GM12878 (cell line): ENCODE results near the gene PHKA1. TPM values are rescaled to one million over a fixed set of nuclear protein-coding genes. Genes with fewer than 3 reads are reported as not detected.

ENCODE experiments used
- ATAC-seq: fragments of 200-7000 bp; cut with Tn5 transposase; 3 replicates; pipeline ENCODE4 v1.9.1; 2020; ENCODE audit warnings: mild to moderate bottlenecking, moderate library complexity
- BruUV-seq: library from RNA; stranded (reverse); fragments of 400-500 nt; replicated peaks from 2 replicates; lab custom pipeline; 2021; lab: Mats Ljungman, UMichigan
- CTCF ChIA-PET: fragments of 300-600 bp; sonication (Branson Sonifier 250); formaldehyde crosslinking; extraction: SDS; loops from one replicate; lab custom pipeline; 2021; ENCODE audit warnings: inconsistent platforms; lab: Yijun Ruan, JAX
- POLR2A ChIA-PET: fragments of 350-600 bp; formaldehyde crosslinking; extraction: SDS; loops from one replicate; lab custom pipeline; 2021; ENCODE audit warnings: inconsistent platforms; lab: Charles Lee
- RAD21 ChIA-PET: fragments of 300-600 bp; sonication (Branson Sonifier 250); formaldehyde crosslinking; loops from one replicate; lab custom pipeline; 2023; ENCODE audit warnings: antibody characterized with exemption; ENCODE audit not compliant: unreplicated experiment; lab: Charles Lee
- SMC1A ChIA-PET: fragments of 300-600 bp; sonication (Branson Sonifier 250); formaldehyde crosslinking; loops from one replicate; lab custom pipeline; 2023; ENCODE audit not compliant: unreplicated experiment, uncharacterized antibody; lab: Charles Lee
- DNase-seq: peaks from one replicate; pipeline ENCODE4 v3.0.0-alpha.2; 2011; ENCODE audit warnings: low read depth, low spot score
- FAIRE-seq: peaks from 3 replicates; lab custom pipeline; 2011; peaks lifted over from hg19 to GRCh38; lab: Jason Lieb, UNC
- H2AFZ ChIP-seq: 2 replicates; pipeline ENCODE4 v1.6.0; 2011; ENCODE audit warnings: low read depth, low read length, control low read depth; ENCODE audit not compliant: control insufficient read depth
- H3K27ac ChIP-seq: 2 replicates; pipeline ENCODE4 v1.5.1; 2011; ENCODE audit warnings: control low read depth; ENCODE audit not compliant: control insufficient read depth, insufficient read depth
- H3K27me3 ChIP-seq, 2 experiments: replicated peaks in 1 of 2; 2 replicates each; pipeline versions ENCODE4 v1.6.0 to v1.6.1; 2011; ENCODE audit warnings: low read length in 1 of 2; ENCODE audit not compliant: control insufficient read depth in 2 of 2, insufficient read depth in 2 of 2
- H3K36me3 ChIP-seq, 2 experiments: 2 replicates each; pipeline ENCODE4 v1.5.1; 2011; ENCODE audit warnings: low read length in 1 of 2; ENCODE audit not compliant: control insufficient read depth in 2 of 2, insufficient read depth in 2 of 2
- H3K4me1 ChIP-seq: 2 replicates; pipeline ENCODE4 v1.6.1; 2011; ENCODE audit warnings: mild to moderate bottlenecking, low read length, moderate library complexity, mixed read lengths; ENCODE audit not compliant: control insufficient read depth, insufficient read depth
- H3K4me2 ChIP-seq: 2 replicates; pipeline ENCODE4 v1.6.0; 2011; ENCODE audit warnings: control low read depth; ENCODE audit not compliant: control insufficient read depth, insufficient read depth
- H3K4me3 ChIP-seq: fragments of 200-600 bp; sonication (generic); 2 replicates; pipeline ENCODE4 v1.5.1; 2016
- H3K79me2 ChIP-seq: 2 replicates; pipeline ENCODE4 v1.6.0; 2011; ENCODE audit warnings: low read length; ENCODE audit not compliant: control insufficient read depth, insufficient read depth
- H3K9ac ChIP-seq: 2 replicates; pipeline ENCODE4 v1.8.0; 2011; ENCODE audit warnings: low read length, control low read depth, mixed read lengths; ENCODE audit not compliant: control insufficient read depth, insufficient read depth
- H3K9me3 ChIP-seq: replicated peaks from 3 replicates; pipeline ENCODE4 v1.5.1; 2011; ENCODE audit warnings: mild to moderate bottlenecking, low read length; ENCODE audit not compliant: control insufficient read depth, insufficient read depth
- H4K20me1 ChIP-seq: 2 replicates; pipeline ENCODE4 v1.6.0; 2011; ENCODE audit not compliant: control insufficient read depth, insufficient read depth
- BACH1 ChIP-seq: fragments of 450-650 bp; IDR thresholded peaks from 2 replicates; pipeline ENCODE4 v1.6.1; 2017; ENCODE audit warnings: mild to moderate bottlenecking, borderline replicate concordance
- CHD1 ChIP-seq: IDR thresholded peaks from 2 replicates; pipeline ENCODE4 v1.6.1; 2012; ENCODE audit warnings: low read depth, low read length, improper control_type of control experiment
- FOXK2 ChIP-seq: fragments of 450-650 bp; IDR thresholded peaks from 2 replicates; pipeline ENCODE4 v1.6.1; 2017; ENCODE audit warnings: mild to moderate bottlenecking, moderate library complexity
- IRF3 ChIP-seq: fragments of 450-650 bp; IDR thresholded peaks from 2 replicates; pipeline ENCODE4 v1.6.1; 2014; ENCODE audit warnings: mild to moderate bottlenecking
- MTA2 ChIP-seq: fragments of 450-650 bp; IDR thresholded peaks from 2 replicates; pipeline ENCODE4 v1.6.1; 2016; ENCODE audit warnings: low read depth, mild to moderate bottlenecking, moderate library complexity
- NKRF ChIP-seq: fragments of 450-650 bp; conservative IDR thresholded peaks from 2 replicates; pipeline ENCODE4 v1.6.1; 2017; ENCODE audit warnings: mild to moderate bottlenecking, moderate library complexity
- NR2C1 ChIP-seq: fragments of 450-650 bp; IDR thresholded peaks from 2 replicates; pipeline ENCODE4 v1.6.1; 2017; ENCODE audit warnings: antibody characterized with exemption, mild to moderate bottlenecking, moderate library complexity
- PKNOX1 ChIP-seq: fragments of 450-650 bp; IDR thresholded peaks from 2 replicates; pipeline ENCODE4 v1.6.1; 2016; ENCODE audit warnings: mild to moderate bottlenecking
- SIX5 ChIP-seq: IDR thresholded peaks from 2 replicates; pipeline ENCODE4 v1.6.1; 2011; ENCODE audit warnings: mild to moderate bottlenecking, low read depth, low read length, moderate library complexity; ENCODE audit not compliant: severe bottlenecking
- SREBF2 ChIP-seq: IDR thresholded peaks from 2 replicates; pipeline ENCODE4 v1.6.1; 2012; ENCODE audit warnings: mild to moderate bottlenecking, low read length
- TARDBP ChIP-seq: IDR thresholded peaks from 2 replicates; pipeline ENCODE4 v1.6.1; 2016; ENCODE audit warnings: borderline replicate concordance
- WGBS: methylation state at CpG from one replicate; pipeline ENCODE4 v1.1.6; 2016; ENCODE audit warnings: low lambda C conversion rate; ENCODE audit not compliant: insufficient replicate concordance, insufficient coverage; ENCODE audit errors: missing lambda C conversion rate; 5-methylcytosine and 5-hydroxymethylcytosine counted together
- in situ Hi-C: fragments of 300-500 bp; cut with MboI; formaldehyde crosslinking; loops from 9 replicates; pipeline ENCODE4 v1.14.3; 2018; ENCODE audit warnings: mixed read lengths
- intact Hi-C: fragments of 100-400 bp; cut with micrococcal nuclease; formaldehyde crosslinking; loops from one replicate; pipeline ENCODE4 v1.14.2; 2022; ENCODE audit not compliant: unreplicated experiment
- polyA plus RNA-seq, 11 experiments: library from polyadenylated mRNA; depleted of rRNA in 4 of 11; unstranded in 6 of 11; stranded (reverse) in 5 of 11; fragments of >200 nt; fragmentation: Nextera tagmentation in 4 of 11; fragmentation: Illumina TruSeq in 1 of 11; extraction: Ambion mirVana in 4 of 11; extraction: Trizol in 1 of 11; gene quantifications; 1 replicate in 1 of 11; 2 replicates in 10 of 11; pipeline versions ENCODE4 v1.2.1 to v1.2.3, GENCODE V29; 2011 to 2016; ENCODE audit warnings: inconsistent platforms in 2 of 11, missing spikeins in 2 of 11, low read depth in 1 of 11
- total RNA-seq, 4 experiments: library from RNA; depleted of rRNA in 3 of 4; stranded (reverse); fragments of >200 nt in 3 of 4; fragmentation: Illumina TruSeq in 1 of 4; extraction: Trizol in 1 of 4; gene quantifications; 2 replicates each; pipeline versions ENCODE4 v1.2.1 to v1.2.3, GENCODE V29; 2013 to 2021

The PHKA1 gene
- total and polyA plus RNA-seq, 10 of the 15 experiments (the other 5 are each of a cell fraction or from before 2014, with no cell fraction given), result under 0.01 to 0.15 (median 0.05) TPM; not detected in 4

GRCh38 chrX:72727846-72728245, 13.7 kb upstream of the PHKA1 start:
- Histone ChIP-seq H3K4me2 (no peak overlapping the region), H3K9ac (no peak overlapping the region), H4K20me1 (no peaks in the 10 kb centered on the region), H3K79me2 (no peaks in the 10 kb centered on the region), H2AFZ (no peak overlapping the region), H3K4me3 (no peak overlapping the region), H3K36me3 (no peaks in the 10 kb centered on the region), H3K4me1 (no peaks in the 10 kb centered on the region), H3K27me3 (no peaks in the 10 kb centered on the region), H3K27ac (no peak overlapping the region), H3K9me3 (no peaks in the 10 kb centered on the region)
- TF ChIP-seq CHD1 (no peak), MTA2 (no peak), FOXK2 (no peak), NR2C1 (no peak), IRF3 (no peak), NKRF (no peak), SREBF2 (no peak), SIX5 (no peak), BACH1 (no peak), TARDBP (no peak), PKNOX1 (no peak)
- intact Hi-C loops (no loop called here), in situ Hi-C loops (no loop called here)
- ChIA-PET CTCF (no interaction called here), RAD21 (no interaction called here), POLR2A (no interaction called here), SMC1A (no interaction called here)
- FAIRE-seq, result no peak
- no peak for ATAC-seq
- DNase-seq, result no peak
- BruUV-seq, result no TSS peak
- WGBS, result 63% methylated on average over 7 of the region's 7 CpGs
